Measurements from ENCODE around the gene GAK.
"Not testable (repeated sequence)": the region's sequence is repeated elsewhere in the genome, so short reads cannot be mapped to it uniquely, and the experiment has no call there.

GAK gene

GRCh38 chr4:929096-929765, 2.9 kb downstream of the GAK start:
- in situ Hi-C loops (cut with MboI; ENCODE audit: low sequenced_read_pairs) = no loop called here

- in situ Hi-C loops (cut with MboI; ENCODE audit: low sequenced_read_pairs) = not testable (repeated sequence)
Measured at GRCh38 chr4:927566-927965, 4.5 kb downstream of the GAK start.

- in situ Hi-C loops (cut with MboI; ENCODE audit: low sequenced_read_pairs) = no loop called here
Measured at GRCh38 chr4:926538-926937, 5.6 kb downstream of the GAK start.

GRCh38 chr4:925771-926500, 6.2 kb downstream of the GAK start:
- in situ Hi-C loops (cut with MboI; ENCODE audit: low sequenced_read_pairs) = no loop called here

- in situ Hi-C loops (cut with MboI; ENCODE audit: low sequenced_read_pairs) = no loop called here
Measured at GRCh38 chr4:925171-925570, 6.9 kb downstream of the GAK start.

GRCh38 chr4:924107-925096, 7.7 kb downstream of the GAK start:
- in situ Hi-C loops (cut with MboI; ENCODE audit: low sequenced_read_pairs) = no loop called here

GRCh38 chr4:921830-922331, 10.2 kb downstream of the GAK start:
- in situ Hi-C loops (cut with MboI; ENCODE audit: low sequenced_read_pairs) = no loop called here

- in situ Hi-C loops (cut with MboI; ENCODE audit: low sequenced_read_pairs) = not testable (repeated sequence)
Measured at GRCh38 chr4:919004-919680, 13.0 kb downstream of the GAK start.

- in situ Hi-C loops (cut with MboI; ENCODE audit: low sequenced_read_pairs) = not testable (repeated sequence)
Measured at GRCh38 chr4:918591-918990, 13.5 kb downstream of the GAK start.

GRCh38 chr4:917992-918391, 14.1 kb downstream of the GAK start:
- in situ Hi-C loops (cut with MboI; ENCODE audit: low sequenced_read_pairs) = no loop called here

- in situ Hi-C loops (cut with MboI; ENCODE audit: low sequenced_read_pairs) = no loop called here
Measured at GRCh38 chr4:917466-917865, 14.7 kb downstream of the GAK start.

GRCh38 chr4:915595-915994, 16.5 kb downstream of the GAK start:
- in situ Hi-C loops (cut with MboI; ENCODE audit: low sequenced_read_pairs) = no loop called here

- in situ Hi-C loops (cut with MboI; ENCODE audit: low sequenced_read_pairs) = no loop called here
Measured at GRCh38 chr4:915041-915474, 17.1 kb downstream of the GAK start.

GRCh38 chr4:914531-914930, 17.6 kb downstream of the GAK start:
- in situ Hi-C loops (cut with MboI; ENCODE audit: low sequenced_read_pairs) = no loop called here

GRCh38 chr4:913280-913618, 18.9 kb downstream of the GAK start:
- in situ Hi-C loops (cut with MboI; ENCODE audit: low sequenced_read_pairs) = no loop called here

- in situ Hi-C loops (cut with MboI; ENCODE audit: low sequenced_read_pairs) = no loop called here
Measured at GRCh38 chr4:912548-913279, 19.4 kb downstream of the GAK start.

- in situ Hi-C loops (cut with MboI; ENCODE audit: low sequenced_read_pairs) = no loop called here
Measured at GRCh38 chr4:911871-912490, 20.1 kb downstream of the GAK start.

- in situ Hi-C loops (cut with MboI; ENCODE audit: low sequenced_read_pairs) = no loop called here
Measured at GRCh38 chr4:911221-911751, 20.8 kb downstream of the GAK start.

GRCh38 chr4:910366-911091, 21.6 kb downstream of the GAK start:
- in situ Hi-C loops (cut with MboI; ENCODE audit: low sequenced_read_pairs) = no loop called here

Data from HL-60/S4 treated with retinoic acid at 250 ng/mL for 4 days and 3 days (cell line).